ENCODE data around the gene GALNT5. TPM values are rescaled to one million over a fixed set of nuclear protein-coding genes. Genes with fewer than 3 reads are reported as not detected.

Gene GALNT5
- total RNA-seq, 1 donor from 2014 or later: 3.8 TPM

Other genes starting within 250 kb of the GALNT5 start
- not detected for gene ERMN, start 68.1 kb downstream of the GALNT5 start, total RNA-seq
- 1.3 TPM for gene CYTIP, start 186.4 kb downstream of the GALNT5 start, total RNA-seq